GM13977 (cell line): ENCODE data around the gene ITIH2.
"Not testable (repeated sequence)": the region's sequence is repeated elsewhere in the genome, so short reads cannot be mapped to it uniquely, and the experiment has no call there.

Experiments
- DNase-seq: peaks from one replicate; pipeline ENCODE4 v3.0.0; 2012; ENCODE audit warnings: low spot score
- in situ Hi-C: fragments of 300-500 bp; cut with MboI; formaldehyde crosslinking; loops from one replicate; pipeline ENCODE4 v1.12.0; 2022; ENCODE audit warnings: low sequenced_read_pairs, low pct_unique_long_range_greater_than_20kb, mixed read lengths, inconsistent platforms; ENCODE audit not compliant: unreplicated experiment
- TF ChIP-seq, protein P1 (sequence below): IDR thresholded peaks from 2 replicates; pipeline ENCODE4 v1.5.1; 2012; ENCODE audit warnings: mild to moderate bottlenecking, control low read depth; ENCODE audit not compliant: insufficient read depth; ENCODE audit errors: extremely low read depth, missing control alignments

ITIH2 gene, protein sequence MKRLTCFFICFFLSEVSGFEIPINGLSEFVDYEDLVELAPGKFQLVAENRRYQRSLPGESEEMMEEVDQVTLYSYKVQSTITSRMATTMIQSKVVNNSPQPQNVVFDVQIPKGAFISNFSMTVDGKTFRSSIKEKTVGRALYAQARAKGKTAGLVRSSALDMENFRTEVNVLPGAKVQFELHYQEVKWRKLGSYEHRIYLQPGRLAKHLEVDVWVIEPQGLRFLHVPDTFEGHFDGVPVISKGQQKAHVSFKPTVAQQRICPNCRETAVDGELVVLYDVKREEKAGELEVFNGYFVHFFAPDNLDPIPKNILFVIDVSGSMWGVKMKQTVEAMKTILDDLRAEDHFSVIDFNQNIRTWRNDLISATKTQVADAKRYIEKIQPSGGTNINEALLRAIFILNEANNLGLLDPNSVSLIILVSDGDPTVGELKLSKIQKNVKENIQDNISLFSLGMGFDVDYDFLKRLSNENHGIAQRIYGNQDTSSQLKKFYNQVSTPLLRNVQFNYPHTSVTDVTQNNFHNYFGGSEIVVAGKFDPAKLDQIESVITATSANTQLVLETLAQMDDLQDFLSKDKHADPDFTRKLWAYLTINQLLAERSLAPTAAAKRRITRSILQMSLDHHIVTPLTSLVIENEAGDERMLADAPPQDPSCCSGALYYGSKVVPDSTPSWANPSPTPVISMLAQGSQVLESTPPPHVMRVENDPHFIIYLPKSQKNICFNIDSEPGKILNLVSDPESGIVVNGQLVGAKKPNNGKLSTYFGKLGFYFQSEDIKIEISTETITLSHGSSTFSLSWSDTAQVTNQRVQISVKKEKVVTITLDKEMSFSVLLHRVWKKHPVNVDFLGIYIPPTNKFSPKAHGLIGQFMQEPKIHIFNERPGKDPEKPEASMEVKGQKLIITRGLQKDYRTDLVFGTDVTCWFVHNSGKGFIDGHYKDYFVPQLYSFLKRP

DNA sequence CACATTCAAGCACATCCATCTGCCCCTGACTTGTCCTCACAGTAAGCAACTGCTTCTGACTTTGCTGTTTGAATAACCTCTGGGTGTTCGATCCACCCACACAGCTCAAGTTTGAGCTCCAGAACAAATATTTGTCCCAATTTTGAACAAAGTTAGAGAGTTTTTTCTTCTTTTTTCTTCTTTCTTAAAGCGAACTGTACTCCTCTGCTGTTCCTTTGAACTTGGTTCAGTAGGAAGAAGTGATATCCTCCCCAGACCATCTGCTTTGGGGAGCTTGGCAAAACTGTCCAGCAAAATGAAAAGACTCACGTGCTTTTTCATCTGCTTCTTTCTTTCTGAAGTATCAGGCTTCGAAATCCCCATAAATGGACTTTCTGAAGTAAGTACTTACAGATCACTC is at the start of gene ITIH2:
ITIH2 (plus strand) TSS at position 177 of the 400 bp plus-strand sequence; CDS start at position 296, 119 bp downstream.
- TF ChIP-seq, protein P1, sequence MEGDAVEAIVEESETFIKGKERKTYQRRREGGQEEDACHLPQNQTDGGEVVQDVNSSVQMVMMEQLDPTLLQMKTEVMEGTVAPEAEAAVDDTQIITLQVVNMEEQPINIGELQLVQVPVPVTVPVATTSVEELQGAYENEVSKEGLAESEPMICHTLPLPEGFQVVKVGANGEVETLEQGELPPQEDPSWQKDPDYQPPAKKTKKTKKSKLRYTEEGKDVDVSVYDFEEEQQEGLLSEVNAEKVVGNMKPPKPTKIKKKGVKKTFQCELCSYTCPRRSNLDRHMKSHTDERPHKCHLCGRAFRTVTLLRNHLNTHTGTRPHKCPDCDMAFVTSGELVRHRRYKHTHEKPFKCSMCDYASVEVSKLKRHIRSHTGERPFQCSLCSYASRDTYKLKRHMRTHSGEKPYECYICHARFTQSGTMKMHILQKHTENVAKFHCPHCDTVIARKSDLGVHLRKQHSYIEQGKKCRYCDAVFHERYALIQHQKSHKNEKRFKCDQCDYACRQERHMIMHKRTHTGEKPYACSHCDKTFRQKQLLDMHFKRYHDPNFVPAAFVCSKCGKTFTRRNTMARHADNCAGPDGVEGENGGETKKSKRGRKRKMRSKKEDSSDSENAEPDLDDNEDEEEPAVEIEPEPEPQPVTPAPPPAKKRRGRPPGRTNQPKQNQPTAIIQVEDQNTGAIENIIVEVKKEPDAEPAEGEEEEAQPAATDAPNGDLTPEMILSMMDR, result no peak
- in situ Hi-C loops, result no loop called here
- DNase-seq, result no peak

DNA sequence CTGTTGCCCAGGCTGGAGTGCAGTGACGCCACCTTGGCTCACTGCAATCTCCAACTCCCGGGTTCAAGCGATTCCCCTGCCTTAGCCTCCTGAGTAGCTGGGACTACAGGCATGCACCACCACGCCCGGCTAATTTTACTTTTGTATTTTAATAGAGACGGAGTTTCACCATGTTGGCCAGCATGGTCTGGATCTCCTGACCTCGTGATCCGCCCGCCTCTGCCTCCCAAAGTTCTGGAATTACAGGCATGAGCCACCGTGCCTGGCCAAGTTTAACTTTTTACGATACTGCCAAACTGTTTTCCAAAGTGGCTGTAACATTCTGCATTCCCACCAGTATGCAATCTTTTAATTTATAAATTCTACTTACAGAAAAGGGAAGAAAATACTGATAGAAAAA is 46.0 kb upstream of the ITIH2 start:
- in situ Hi-C loops, DNase-seq: not testable (repeated sequence)

DNA sequence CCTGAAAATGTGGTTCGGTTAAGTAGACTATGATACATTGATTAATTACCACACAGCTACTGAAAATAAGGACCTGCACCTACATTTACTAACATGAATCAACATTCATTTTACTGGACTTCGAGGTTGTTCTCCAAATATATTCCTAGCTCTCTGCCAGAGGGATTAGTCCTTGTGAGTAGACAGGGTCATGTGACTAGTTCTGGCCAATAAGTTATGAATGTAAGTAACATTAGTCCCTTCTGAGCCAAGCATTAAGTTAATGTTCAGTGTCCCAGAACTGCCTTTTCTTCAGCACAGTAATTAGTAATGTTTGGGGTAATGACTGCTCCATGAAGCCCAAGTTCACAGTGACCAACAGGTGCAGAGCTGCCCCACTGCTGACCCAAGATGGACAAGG is 45.6 kb upstream of the ITIH2 start:
- no peak for DNase-seq
- in situ Hi-C loops, result no loop called here
- TF ChIP-seq, protein P1, result no peak

DNA sequence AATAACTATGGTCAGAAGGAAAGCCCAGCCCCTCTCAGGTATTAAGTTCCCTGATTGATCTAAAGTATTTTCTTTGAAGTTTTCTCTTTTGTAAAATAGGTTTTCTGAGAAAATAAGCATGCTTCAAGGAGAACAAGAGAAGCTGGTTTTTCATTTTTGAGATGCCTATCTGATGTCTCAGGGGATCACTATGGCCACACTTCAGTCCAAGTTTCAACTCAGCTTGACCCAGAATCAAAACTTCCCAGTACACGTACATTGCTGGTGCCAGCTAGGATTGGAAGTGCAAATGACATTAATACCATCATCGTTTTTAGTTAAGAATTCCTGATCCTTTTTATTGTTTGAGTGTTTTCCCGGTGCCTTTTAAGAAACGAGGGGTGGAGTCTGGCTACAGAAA is 43.6 kb upstream of the ITIH2 start:
- TF ChIP-seq, protein P1, result no peak
- DNase-seq, result no peak
- in situ Hi-C loops, result no loop called here

DNA sequence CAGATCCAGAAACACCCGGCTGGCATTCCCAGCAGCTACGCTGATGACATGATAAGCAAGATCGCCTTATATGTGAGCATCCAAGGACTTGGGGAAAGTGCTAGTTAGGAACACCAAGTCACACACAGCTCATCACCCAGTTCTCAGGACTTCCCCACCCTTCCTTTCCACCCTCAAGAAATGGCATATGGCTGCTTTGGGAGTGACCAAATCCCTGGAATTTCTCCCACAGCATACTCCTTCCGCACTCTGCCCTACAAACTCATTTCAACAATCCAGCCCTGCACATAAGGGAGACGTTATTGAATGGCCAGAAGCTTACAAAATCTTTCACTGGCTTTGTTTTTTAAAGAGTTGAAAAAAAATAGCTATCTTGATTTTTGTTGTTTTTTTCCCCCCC is 40.6 kb upstream of the ITIH2 start:
- in situ Hi-C loops, result no loop called here
- TF ChIP-seq, protein P1, result no peak
- DNase-seq, result no peak

DNA sequence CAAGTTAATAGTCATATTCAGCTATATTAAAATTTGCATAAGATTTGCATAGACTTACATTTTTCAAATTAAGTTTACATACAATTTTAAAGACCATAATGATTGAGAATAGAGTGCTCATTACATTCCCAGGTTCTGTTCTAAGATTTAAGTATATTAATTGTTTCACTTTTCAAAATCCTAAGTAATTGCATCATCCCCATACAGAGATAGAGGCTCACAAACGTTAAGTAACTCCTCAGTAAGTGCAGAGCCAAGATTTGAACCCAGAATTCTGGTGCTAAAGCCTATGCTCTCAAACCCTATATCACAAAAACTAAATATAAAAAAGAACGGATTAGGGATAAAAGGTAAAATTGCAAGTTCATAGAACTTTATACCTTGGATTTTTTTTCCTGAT is 38.4 kb upstream of the ITIH2 start:
- TF ChIP-seq, protein P1, result no peak
- in situ Hi-C loops, result no loop called here
- no peak for DNase-seq

DNA sequence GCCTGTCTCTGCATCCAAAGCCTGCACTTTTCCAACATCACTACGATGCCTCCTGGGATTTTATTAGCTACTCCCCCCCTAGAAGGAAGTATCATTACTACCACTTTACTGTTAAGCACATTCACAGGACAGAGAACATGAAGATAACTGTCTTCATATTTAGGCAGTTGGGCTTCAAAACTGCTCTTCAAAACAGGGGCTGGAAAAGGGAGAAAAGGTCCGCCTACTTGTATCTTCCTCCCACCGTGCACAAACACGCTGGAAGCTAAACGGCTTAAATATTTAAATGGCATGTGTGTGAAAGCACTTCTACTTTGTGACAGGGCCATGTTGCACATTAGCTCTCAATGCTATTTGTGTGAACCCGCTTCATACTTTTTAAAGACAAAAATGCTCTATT is 37.3 kb upstream of the ITIH2 start:
- no peak for DNase-seq
- in situ Hi-C loops, result no loop called here
- TF ChIP-seq, protein P1, result no peak
